Mesenteric fat pad (tissue), 1 donor: ENCODE measurements around the gene SRPK3. TPM values are rescaled to one million over a fixed set of nuclear protein-coding genes. Genes with fewer than 3 reads are reported as not detected.

Experiments used
- DNase-seq: peaks from one replicate; pipeline ENCODE4 v3.0.0-alpha.2; 2020; ENCODE audit warnings: low spot score
- total RNA-seq: library from RNA; stranded (reverse); fragmentation: NEBNext Ultra II Directional; extraction: Animal tissue kit (Norgen Biotek cat#: 25700); gene quantifications from one replicate; pipeline ENCODE4 v1.2.1, GENCODE V29; 2021
- donor health status: DM: yes; HTN: yes; CAD: no.

The SRPK3 gene
- total RNA-seq, 1 donor from 2014 or later = 0.74 TPM

- DNase-seq = no peak
Observed at GRCh38 chrX:153828308-153828707, 47.5 kb downstream of the SRPK3 start.

GRCh38 chrX:153828723-153829548 lies 48.1 kb downstream of the SRPK3 start:
- no peak for DNase-seq

GRCh38 chrX:153829549-153829798 lies 48.6 kb downstream of the SRPK3 start:
- no peak for DNase-seq

- DNase-seq = no peak
Observed at GRCh38 chrX:153829799-153830639, 49.2 kb downstream of the SRPK3 start, which contains the start of gene PDZD4. PDZD4 (minus strand) TSS chrX:153830544; CDS start chrX:153830298, 246 bp downstream.

- no peak for DNase-seq
Observed at GRCh38 chrX:153830640-153831428, 50.0 kb downstream of the SRPK3 start.

- no peak for DNase-seq
Observed at GRCh38 chrX:153831429-153832150, 50.7 kb downstream of the SRPK3 start.

- DNase-seq = no peak
Observed at GRCh38 chrX:153832728-153833127, 51.9 kb downstream of the SRPK3 start.

Other genes with a start within 250 kb of the SRPK3 start
- gene CCNQ, start 181.9 kb upstream of the SRPK3 start, total RNA-seq = 16.3 TPM
- 0.39 TPM for gene DUSP9, start 133.8 kb upstream of the SRPK3 start, total RNA-seq
- 1.4 TPM for gene PNCK, start 107.2 kb upstream of the SRPK3 start, total RNA-seq
- gene SLC6A8, start 93.1 kb upstream of the SRPK3 start, total RNA-seq = 45.9 TPM
- gene BCAP31, start 56.7 kb upstream of the SRPK3 start, total RNA-seq = 513 TPM
- 32.3 TPM for gene ABCD1, start 56.2 kb upstream of the SRPK3 start, total RNA-seq
- 10.2 TPM for gene PLXNB3, start 16.8 kb upstream of the SRPK3 start, total RNA-seq
- 57.4 TPM for gene IDH3G, start 13.3 kb downstream of the SRPK3 start, total RNA-seq
- 191 TPM for gene SSR4, start 13.6 kb downstream of the SRPK3 start, total RNA-seq
- gene PDZD4, start 49.5 kb downstream of the SRPK3 start, total RNA-seq = 2.5 TPM
- gene L1CAM, start 105.1 kb downstream of the SRPK3 start, total RNA-seq = 2.4 TPM
- gene AVPR2, start 123.6 kb downstream of the SRPK3 start, total RNA-seq = 7.2 TPM
- gene ARHGAP4, start 145.2 kb downstream of the SRPK3 start, total RNA-seq = 43.0 TPM
- gene NAA10, start 154.0 kb downstream of the SRPK3 start, total RNA-seq = 118 TPM
- 34.5 TPM for gene RENBP, start 163.6 kb downstream of the SRPK3 start, total RNA-seq
- gene HCFC1, start 190.8 kb downstream of the SRPK3 start, total RNA-seq = 45.3 TPM
- gene TMEM187, start 191.7 kb downstream of the SRPK3 start, total RNA-seq = 8.7 TPM
- 167 TPM for gene IRAK1, start 238.9 kb downstream of the SRPK3 start, total RNA-seq